ENCODE results near the gene COPZ1.
"Not testable (repeated sequence)": the region's sequence is repeated elsewhere in the genome, so short reads cannot be mapped to it uniquely, and the experiment has no call there.

COPZ1 gene

GRCh38 chr12:54324617-54325441 lies at the start of gene COPZ1:
Gene COPZ1 (plus strand): TSS chr12:54325131. CDS start chr12:54325164, 33 bp downstream.
- DNase-seq (ENCODE audit: insufficient read length, low spot score) (peak; percentile 87), FAIRE-seq (peak; percentile 98)

GRCh38 chr12:54276368-54276767 lies 48.6 kb upstream of the COPZ1 start:
- DNase-seq (ENCODE audit: insufficient read length, low spot score) (no peak), FAIRE-seq (no peak)

GRCh38 chr12:54277823-54278276 lies 47.1 kb upstream of the COPZ1 start:
- FAIRE-seq (no peak), DNase-seq (ENCODE audit: insufficient read length, low spot score) (no peak)

- FAIRE-seq (no peak), DNase-seq (ENCODE audit: insufficient read length, low spot score) (no peak)
These were observed 45.7 kb upstream of the COPZ1 start for GRCh38 chr12:54279227-54279631.

GRCh38 chr12:54279632-54280467 lies 45.1 kb upstream of the COPZ1 start, which contains the start of gene CBX5:
Gene CBX5 (minus strand): TSS chr12:54280122. CDS start chr12:54257650, 22,472 bp downstream.
- DNase-seq (ENCODE audit: insufficient read length, low spot score) (peak; percentile 76), FAIRE-seq (peak; percentile 85)

- peak; percentile 91 for FAIRE-seq
- peak; percentile 73 for DNase-seq (ENCODE audit: insufficient read length, low spot score)
These were observed 44.3 kb upstream of the COPZ1 start, which contains the start of gene HNRNPA1 for GRCh38 chr12:54280468-54281260. Gene HNRNPA1 (plus strand): TSS chr12:54280726. CDS start chr12:54280808, 82 bp downstream.

GRCh38 chr12:54281261-54281638 lies 43.7 kb upstream of the COPZ1 start:
- FAIRE-seq; DNase-seq (ENCODE audit: insufficient read length, low spot score): not testable (repeated sequence)

GRCh38 chr12:54281694-54282093 lies 43.2 kb upstream of the COPZ1 start:
- DNase-seq (ENCODE audit: insufficient read length, low spot score); FAIRE-seq: not testable (repeated sequence)

GRCh38 chr12:54282949-54283593 lies 41.9 kb upstream of the COPZ1 start:
- FAIRE-seq = no peak
- no peak for DNase-seq (ENCODE audit: insufficient read length, low spot score)

- not testable (repeated sequence) for DNase-seq (ENCODE audit: insufficient read length, low spot score); FAIRE-seq
These were observed 40.7 kb upstream of the COPZ1 start for GRCh38 chr12:54284070-54284780.

GRCh38 chr12:54285150-54286041 lies 39.5 kb upstream of the COPZ1 start:
- FAIRE-seq (no peak), DNase-seq (ENCODE audit: insufficient read length, low spot score) (no peak)

GRCh38 chr12:54286042-54287030 lies 38.6 kb upstream of the COPZ1 start:
- DNase-seq (ENCODE audit: insufficient read length, low spot score) = no peak
- FAIRE-seq = no peak

GRCh38 chr12:54287261-54288157 lies 37.4 kb upstream of the COPZ1 start:
- FAIRE-seq = no peak
- DNase-seq (ENCODE audit: insufficient read length, low spot score) = no peak

GRCh38 chr12:54292083-54292930 lies 32.6 kb upstream of the COPZ1 start:
- FAIRE-seq (no peak), DNase-seq (ENCODE audit: insufficient read length, low spot score) (no peak)

GRCh38 chr12:54292931-54293241 lies 32.0 kb upstream of the COPZ1 start:
- FAIRE-seq = no peak
- DNase-seq (ENCODE audit: insufficient read length, low spot score) = no peak
